ENCODE measurements around the gene PTPN20. TPM values are rescaled to one million over a fixed set of nuclear protein-coding genes. Genes with fewer than 3 reads are reported as not detected.
A peak's percentile ranks its signal among the peaks of the same experiment; 100 is the strongest.
"Not testable (repeated sequence)": the region's sequence is repeated elsewhere in the genome, so short reads cannot be mapped to it uniquely, and the experiment has no call there.

The PTPN20 gene
- total RNA-seq (1 to 10 TPM; 2.2 to 2.5 TPM), total RNA-seq (0 to 1.9 (median 0.48) reads per million in 172 experiments)
- 0.48 TPM for polyA plus RNA-seq (2013, experiment 1 of 2)
- 0.88 TPM for polyA plus RNA-seq (2013, experiment 2 of 2)

- POLR2A ChIA-PET; H3K27me3 ChIP-seq (ENCODE audit: control insufficient read depth in 1 of 2, insufficient read depth in 2 of 2, low read length in 2 of 2); H3K4me1 Mint-ChIP-seq (ENCODE audit: low read depth); H3K9me3 Mint-ChIP-seq; H3K4me1 ChIP-seq (ENCODE audit: insufficient read depth, low read length); H3K27me3 Mint-ChIP-seq; CTCF ChIA-PET; H3K36me3 ChIP-seq (ENCODE audit: insufficient read depth, low read length); intact Hi-C loops (cut with DNase I, micrococcal nuclease); H3K36me3 Mint-ChIP-seq (ENCODE audit: low read depth); H3K27ac ChIP-seq (ENCODE audit: low read depth in 1 of 2, low read length in 2 of 2); H3K9me3 ChIP-seq (ENCODE audit: control insufficient read depth in 1 of 2, insufficient read depth in 1 of 2, low read length in 2 of 2); H3K27ac Mint-ChIP-seq; H3K4me3 ChIP-seq (ENCODE audit: low read length): not testable (repeated sequence)
- DNase-seq: peak in 5 of 14 experiments; percentile 3 to 21 (median 9)
- ATAC-seq (ENCODE audit: poor library complexity): peak; percentile 75
- peak within 1 kb of the TSS; percentile 80 for H3K4me3 Mint-ChIP-seq
These were observed at the start of gene PTPN20 for GRCh38 chr10:46911144-46911876. TSS of gene PTPN20 (plus strand) at chr10:46911428. CDS start at chr10:46932500, 21,072 bp downstream.

GRCh38 chr10:46869716-46870115, 41.5 kb upstream of the PTPN20 start:
- H3K4me1 Mint-ChIP-seq (ENCODE audit: low read depth); intact Hi-C loops (cut with DNase I, micrococcal nuclease); H3K27me3 Mint-ChIP-seq; H3K4me3 Mint-ChIP-seq; H3K27ac ChIP-seq (ENCODE audit: low read depth in 1 of 2, low read length in 2 of 2); H3K27me3 ChIP-seq (ENCODE audit: control insufficient read depth in 1 of 2, insufficient read depth in 2 of 2, low read length in 2 of 2); H3K4me3 ChIP-seq (ENCODE audit: low read length); H3K4me1 ChIP-seq (ENCODE audit: insufficient read depth, low read length); H3K9me3 ChIP-seq (ENCODE audit: control insufficient read depth in 1 of 2, insufficient read depth in 1 of 2, low read length in 2 of 2); POLR2A ChIA-PET; H3K36me3 ChIP-seq (ENCODE audit: insufficient read depth, low read length); CTCF ChIA-PET; H3K36me3 Mint-ChIP-seq (ENCODE audit: low read depth); ATAC-seq (ENCODE audit: poor library complexity); H3K27ac Mint-ChIP-seq; DNase-seq; H3K9me3 Mint-ChIP-seq: not testable (repeated sequence)

- intact Hi-C loops (cut with DNase I, micrococcal nuclease); DNase-seq; POLR2A ChIA-PET; H3K27me3 ChIP-seq (ENCODE audit: control insufficient read depth in 1 of 2, insufficient read depth in 2 of 2, low read length in 2 of 2); H3K27ac ChIP-seq (ENCODE audit: low read depth in 1 of 2, low read length in 2 of 2); H3K27ac Mint-ChIP-seq; H3K9me3 ChIP-seq (ENCODE audit: control insufficient read depth in 1 of 2, insufficient read depth in 1 of 2, low read length in 2 of 2); CTCF ChIA-PET; ATAC-seq (ENCODE audit: poor library complexity); H3K4me3 Mint-ChIP-seq; H3K9me3 Mint-ChIP-seq; H3K27me3 Mint-ChIP-seq; H3K4me1 Mint-ChIP-seq (ENCODE audit: low read depth); H3K36me3 ChIP-seq (ENCODE audit: insufficient read depth, low read length); H3K4me1 ChIP-seq (ENCODE audit: insufficient read depth, low read length); H3K36me3 Mint-ChIP-seq (ENCODE audit: low read depth); H3K4me3 ChIP-seq (ENCODE audit: low read length): not testable (repeated sequence)
These were observed 39.6 kb upstream of the PTPN20 start for GRCh38 chr10:46871583-46871982.

GRCh38 chr10:46875304-46875703, 35.9 kb upstream of the PTPN20 start:
- H3K4me3 Mint-ChIP-seq; H3K4me1 Mint-ChIP-seq (ENCODE audit: low read depth); H3K36me3 ChIP-seq (ENCODE audit: insufficient read depth, low read length); H3K27ac ChIP-seq (ENCODE audit: low read depth in 1 of 2, low read length in 2 of 2); H3K27me3 ChIP-seq (ENCODE audit: control insufficient read depth in 1 of 2, insufficient read depth in 2 of 2, low read length in 2 of 2); CTCF ChIA-PET; H3K36me3 Mint-ChIP-seq (ENCODE audit: low read depth); H3K27ac Mint-ChIP-seq; intact Hi-C loops (cut with DNase I, micrococcal nuclease); ATAC-seq (ENCODE audit: poor library complexity); H3K4me1 ChIP-seq (ENCODE audit: insufficient read depth, low read length); H3K9me3 ChIP-seq (ENCODE audit: control insufficient read depth in 1 of 2, insufficient read depth in 1 of 2, low read length in 2 of 2); H3K9me3 Mint-ChIP-seq; H3K4me3 ChIP-seq (ENCODE audit: low read length); DNase-seq; POLR2A ChIA-PET; H3K27me3 Mint-ChIP-seq: not testable (repeated sequence)

GRCh38 chr10:46876773-46877172, 34.5 kb upstream of the PTPN20 start:
- CTCF ChIA-PET; H3K27me3 Mint-ChIP-seq; H3K36me3 ChIP-seq (ENCODE audit: insufficient read depth, low read length); ATAC-seq (ENCODE audit: poor library complexity); H3K36me3 Mint-ChIP-seq (ENCODE audit: low read depth); H3K27ac ChIP-seq (ENCODE audit: low read depth in 1 of 2, low read length in 2 of 2); H3K4me1 Mint-ChIP-seq (ENCODE audit: low read depth); POLR2A ChIA-PET; intact Hi-C loops (cut with DNase I, micrococcal nuclease); H3K4me3 ChIP-seq (ENCODE audit: low read length); H3K4me3 Mint-ChIP-seq; H3K4me1 ChIP-seq (ENCODE audit: insufficient read depth, low read length); H3K27ac Mint-ChIP-seq; DNase-seq; H3K9me3 ChIP-seq (ENCODE audit: control insufficient read depth in 1 of 2, insufficient read depth in 1 of 2, low read length in 2 of 2); H3K9me3 Mint-ChIP-seq; H3K27me3 ChIP-seq (ENCODE audit: control insufficient read depth in 1 of 2, insufficient read depth in 2 of 2, low read length in 2 of 2): not testable (repeated sequence)

- POLR2A ChIA-PET; H3K27ac Mint-ChIP-seq; DNase-seq; ATAC-seq (ENCODE audit: poor library complexity); H3K4me3 ChIP-seq (ENCODE audit: low read length); H3K36me3 ChIP-seq (ENCODE audit: insufficient read depth, low read length); intact Hi-C loops (cut with DNase I, micrococcal nuclease); H3K4me3 Mint-ChIP-seq; H3K27me3 ChIP-seq (ENCODE audit: control insufficient read depth in 1 of 2, insufficient read depth in 2 of 2, low read length in 2 of 2); H3K27me3 Mint-ChIP-seq; H3K4me1 ChIP-seq (ENCODE audit: insufficient read depth, low read length); H3K4me1 Mint-ChIP-seq (ENCODE audit: low read depth); H3K36me3 Mint-ChIP-seq (ENCODE audit: low read depth); H3K9me3 ChIP-seq (ENCODE audit: control insufficient read depth in 1 of 2, insufficient read depth in 1 of 2, low read length in 2 of 2); H3K9me3 Mint-ChIP-seq; H3K27ac ChIP-seq (ENCODE audit: low read depth in 1 of 2, low read length in 2 of 2); CTCF ChIA-PET: not testable (repeated sequence)
These were observed 32.5 kb upstream of the PTPN20 start for GRCh38 chr10:46878761-46879160.

GRCh38 chr10:46890813-46891611, 20.2 kb upstream of the PTPN20 start:
- H3K27me3 ChIP-seq (ENCODE audit: control insufficient read depth in 1 of 2, insufficient read depth in 2 of 2, low read length in 2 of 2); intact Hi-C loops (cut with DNase I, micrococcal nuclease); H3K27me3 Mint-ChIP-seq; POLR2A ChIA-PET; H3K4me3 ChIP-seq (ENCODE audit: low read length); ATAC-seq (ENCODE audit: poor library complexity); H3K9me3 Mint-ChIP-seq; CTCF ChIA-PET; H3K4me1 ChIP-seq (ENCODE audit: insufficient read depth, low read length); H3K27ac ChIP-seq (ENCODE audit: low read depth in 1 of 2, low read length in 2 of 2); H3K4me3 Mint-ChIP-seq; H3K4me1 Mint-ChIP-seq (ENCODE audit: low read depth); H3K36me3 ChIP-seq (ENCODE audit: insufficient read depth, low read length); H3K27ac Mint-ChIP-seq; H3K36me3 Mint-ChIP-seq (ENCODE audit: low read depth); H3K9me3 ChIP-seq (ENCODE audit: control insufficient read depth in 1 of 2, insufficient read depth in 1 of 2, low read length in 2 of 2): not testable (repeated sequence)
- DNase-seq: peak in 1 of 14 experiments; percentile 0
